HG03460 (cell line): Measurements from ENCODE around the gene SUMO2.
"Not testable (repeated sequence)": the region's sequence is repeated elsewhere in the genome, so short reads cannot be mapped to it uniquely, and the experiment has no call there.

ENCODE experiments used
- ATAC-seq: cut with Tn5 transposase; IDR thresholded peaks from one replicate; pipeline ENCODE4 v1.9.1; 2021; ENCODE audit not compliant: unreplicated experiment

The SUMO2 gene

GRCh38 chr17:75146592-75146991 lies 36.2 kb downstream of the SUMO2 start:
- ATAC-seq, result no peak

- ATAC-seq, result no peak
Measured at GRCh38 chr17:75144816-75145512, 37.8 kb downstream of the SUMO2 start.

- no peak for ATAC-seq
Measured at GRCh38 chr17:75142236-75142971, 40.4 kb downstream of the SUMO2 start.

DNA sequence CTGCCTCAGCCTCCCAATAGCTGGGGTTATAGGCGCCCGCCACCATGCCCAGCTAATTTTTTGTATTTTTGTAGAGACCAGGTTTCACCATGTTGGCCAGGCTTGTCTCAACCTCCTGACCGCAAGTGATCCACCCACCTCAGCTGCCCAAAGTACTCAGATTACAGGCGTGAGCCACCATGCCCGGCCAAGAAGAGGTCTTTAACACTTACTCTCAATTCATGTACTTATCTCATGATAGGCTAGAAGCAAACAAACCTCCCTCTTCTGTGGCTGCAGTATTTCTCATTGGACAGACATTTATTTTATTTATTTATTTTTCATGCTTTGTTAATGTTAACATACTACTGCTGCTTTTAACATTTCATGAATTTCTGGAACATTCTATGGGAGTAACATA lies 44.2 kb downstream of the SUMO2 start:
- ATAC-seq, result no peak

DNA sequence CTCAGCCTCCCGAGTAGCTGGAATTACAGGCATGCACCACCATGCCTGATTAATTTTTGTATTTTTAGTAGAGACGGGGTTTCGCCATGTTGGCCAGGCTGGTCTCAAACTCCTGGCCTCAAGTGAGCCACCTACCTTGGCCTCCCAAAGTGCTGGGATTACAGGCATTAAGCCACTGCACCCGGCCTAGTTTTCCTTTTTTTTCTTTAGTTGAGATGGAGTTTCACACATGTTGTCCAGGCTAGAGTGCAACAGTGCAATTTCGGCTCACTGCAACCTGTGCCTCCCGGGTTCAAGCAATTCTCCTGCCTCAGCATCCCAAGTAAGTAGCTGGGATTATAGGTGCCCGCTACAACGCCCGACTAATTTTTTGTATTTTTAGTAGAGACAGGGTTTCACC lies 45.0 kb downstream of the SUMO2 start:
- ATAC-seq, result not testable (repeated sequence)

DNA sequence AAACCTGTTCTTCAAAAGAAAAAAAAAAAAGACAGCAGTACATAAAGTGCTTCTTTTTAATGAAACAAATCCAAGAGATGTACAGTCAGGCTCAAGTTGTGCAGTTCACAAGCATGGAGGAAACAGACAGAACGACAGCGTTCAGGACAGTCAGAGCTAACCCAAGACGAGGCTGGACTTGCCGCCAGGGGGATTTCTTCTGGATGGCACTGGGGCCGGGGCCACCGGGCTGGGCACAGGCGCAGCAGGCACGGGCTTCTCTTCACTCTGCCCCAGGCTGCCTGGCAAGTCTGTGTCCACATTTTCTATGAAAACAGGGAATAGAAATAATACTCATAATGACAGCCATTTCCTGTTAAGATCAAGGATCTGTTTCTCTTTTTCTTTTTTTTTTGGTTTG lies 46.8 kb downstream of the SUMO2 start:
- no peak for ATAC-seq

DNA sequence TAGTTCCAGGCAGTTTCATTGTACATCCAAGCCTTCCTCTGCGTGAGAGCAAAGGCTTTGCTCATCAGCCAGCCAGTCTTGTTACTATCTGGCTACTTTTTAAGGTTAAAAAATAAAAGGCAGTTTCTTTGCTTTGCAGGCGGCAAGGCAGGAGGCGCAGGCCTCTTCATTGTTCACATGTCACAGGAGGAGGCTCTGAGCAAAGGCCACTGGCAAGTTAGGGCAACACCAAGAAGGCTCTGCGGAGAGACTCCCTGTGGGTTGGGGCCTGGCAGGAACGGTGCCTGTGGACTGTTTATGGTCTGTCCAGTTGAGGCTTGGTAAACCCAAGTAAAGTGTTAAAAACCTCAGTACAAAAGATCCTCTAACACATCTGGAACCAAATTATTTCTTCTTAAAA lies 47.3 kb downstream of the SUMO2 start:
- ATAC-seq, result no peak

DNA sequence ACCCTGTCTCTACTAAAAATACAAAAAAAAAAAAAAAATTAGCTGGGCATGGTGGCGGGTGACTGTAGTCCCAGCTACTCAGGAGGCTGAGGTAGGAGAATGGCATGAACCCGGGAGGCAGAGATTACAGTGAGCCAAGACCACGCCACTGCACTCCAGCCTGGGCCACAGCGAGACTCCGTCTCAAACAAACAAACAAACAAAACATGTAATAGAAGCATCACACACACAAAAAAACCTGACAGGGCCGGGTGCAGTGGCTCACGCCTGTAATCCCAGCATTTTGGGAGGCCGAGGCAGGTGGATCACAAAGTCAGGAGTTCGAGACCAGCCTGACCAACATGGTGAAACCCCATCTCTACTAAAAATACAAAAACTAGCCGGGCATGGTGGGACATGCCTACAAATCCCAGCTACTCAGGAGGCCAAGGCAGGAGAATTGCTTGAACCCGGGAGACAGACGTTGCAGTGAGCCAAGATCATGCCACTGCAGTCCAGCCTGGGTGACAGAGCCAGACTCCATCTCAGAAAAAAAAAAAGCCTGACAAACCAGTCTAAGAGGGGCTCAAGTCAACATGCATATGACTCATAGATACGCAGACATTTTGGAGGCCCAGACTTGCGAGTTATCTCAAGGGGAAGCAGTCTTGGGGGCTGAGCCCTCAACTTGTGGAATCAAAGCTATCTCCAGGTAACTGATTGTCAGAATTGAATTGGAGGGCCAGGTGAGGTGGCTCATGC lies 49.0 kb downstream of the SUMO2 start:
- ATAC-seq, result not testable (repeated sequence)

GRCh38 chr17:75133001-75133400 lies 49.8 kb downstream of the SUMO2 start:
- ATAC-seq, result no peak

DNA sequence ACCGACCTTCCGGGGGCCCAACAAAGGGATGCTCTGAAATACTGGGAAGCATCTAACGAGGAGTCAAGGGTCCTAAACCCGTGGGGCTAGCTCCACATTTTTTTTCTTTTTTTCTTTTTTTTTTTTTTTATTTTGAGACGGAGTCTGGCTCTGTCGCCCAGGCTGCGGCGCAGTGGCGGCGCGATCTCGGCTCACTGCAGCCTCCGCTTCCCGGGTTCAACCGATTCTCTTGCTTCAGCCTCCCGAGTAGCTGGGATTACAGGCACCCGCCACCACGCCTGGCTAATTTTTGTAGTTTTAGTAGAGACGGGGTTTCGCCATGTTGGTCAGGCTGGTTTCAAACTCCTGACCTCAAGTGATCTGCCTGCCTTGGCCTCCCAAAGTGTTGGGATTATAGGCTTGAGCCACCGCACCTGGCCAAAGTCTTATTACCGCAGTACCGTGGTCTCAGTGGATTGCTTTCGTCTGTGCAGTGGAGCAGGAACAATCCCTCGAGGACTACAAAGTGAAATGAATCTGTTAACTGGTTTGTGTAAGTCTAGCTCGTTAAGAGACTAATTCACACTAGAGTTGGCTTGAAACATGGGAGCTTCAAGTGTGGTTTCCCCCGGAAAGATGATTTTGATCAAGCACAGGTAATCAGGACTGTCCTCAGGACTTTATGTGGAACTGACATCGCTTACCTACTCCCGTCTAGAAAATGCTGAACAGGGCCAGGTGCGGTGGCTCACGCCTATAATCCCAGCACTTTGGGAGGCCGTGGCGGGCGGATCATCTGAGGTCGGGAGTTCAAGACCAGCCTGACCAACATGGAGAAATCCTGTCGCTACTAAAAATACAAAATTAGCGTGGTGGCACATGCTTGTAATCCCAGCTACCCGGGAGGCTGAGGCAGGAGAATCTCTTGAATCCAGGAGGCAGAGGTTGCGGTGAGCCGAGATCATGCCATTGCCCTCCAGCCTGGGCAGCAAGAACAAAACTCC lies 50.5 kb downstream of the SUMO2 start:
- not testable (repeated sequence) for ATAC-seq

- ATAC-seq, result peak; percentile 80
Measured at GRCh38 chr17:75131278-75132017, 51.3 kb downstream of the SUMO2 start, which contains the start of gene NT5C. NT5C (minus strand) TSS chr17:75131742; CDS start chr17:75131707, 35 bp downstream.

DNA sequence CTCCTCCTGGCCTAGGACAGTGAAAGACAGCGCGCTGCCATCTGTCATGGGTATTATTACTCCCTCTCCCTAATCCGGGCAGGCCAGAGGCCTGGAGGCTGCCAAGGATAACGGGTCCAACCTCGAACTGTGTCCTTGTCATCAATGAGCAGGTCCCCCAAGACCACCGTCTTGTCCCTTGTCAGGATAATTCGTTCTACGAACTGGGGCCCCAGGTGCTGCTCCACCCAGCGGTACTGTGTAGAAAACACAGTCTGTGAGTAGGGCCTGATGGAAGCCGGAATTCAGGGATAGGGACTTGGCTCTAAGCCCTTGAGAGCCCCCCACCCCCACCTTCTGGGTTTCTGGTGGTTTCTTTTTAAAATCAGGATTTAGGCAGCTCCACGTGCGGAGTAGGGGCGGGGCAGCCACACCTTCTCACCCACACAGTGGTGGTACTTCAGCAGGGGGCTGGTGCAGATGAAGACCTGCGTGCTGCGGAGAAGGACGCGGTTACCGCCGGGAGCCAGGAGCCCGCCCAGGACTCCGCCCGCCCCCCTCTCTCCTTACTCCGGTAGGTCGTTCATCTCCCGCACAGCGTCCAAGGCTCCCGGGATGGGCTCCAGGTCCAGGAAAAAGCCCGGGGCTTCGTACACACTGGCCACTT lies 52.0 kb downstream of the SUMO2 start:
- peak; percentile 12 for ATAC-seq

GRCh38 chr17:75130059-75130631 lies 52.6 kb downstream of the SUMO2 start:
- ATAC-seq, result no peak

DNA sequence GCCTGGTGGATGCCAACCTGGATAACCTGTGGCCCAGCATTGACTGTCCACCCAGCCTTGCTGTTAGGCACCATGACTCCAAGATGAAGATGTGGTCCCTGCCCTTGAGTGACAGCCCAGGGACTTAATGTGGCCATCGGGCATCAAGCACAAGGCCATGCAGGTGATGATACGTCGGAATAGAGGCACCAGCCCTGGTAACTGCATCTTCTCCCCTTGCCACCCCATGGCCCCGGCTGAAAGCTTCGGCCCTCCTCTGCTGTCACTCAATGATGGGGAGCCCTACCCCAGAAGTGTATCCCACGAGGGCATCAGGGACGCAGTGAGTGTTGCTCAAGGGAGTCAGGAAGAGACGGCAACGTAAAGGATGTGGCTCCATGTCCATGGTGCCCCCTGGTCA lies 53.2 kb downstream of the SUMO2 start:
- ATAC-seq, result no peak

GRCh38 chr17:75128694-75129505 lies 53.9 kb downstream of the SUMO2 start:
- ATAC-seq, result no peak

DNA sequence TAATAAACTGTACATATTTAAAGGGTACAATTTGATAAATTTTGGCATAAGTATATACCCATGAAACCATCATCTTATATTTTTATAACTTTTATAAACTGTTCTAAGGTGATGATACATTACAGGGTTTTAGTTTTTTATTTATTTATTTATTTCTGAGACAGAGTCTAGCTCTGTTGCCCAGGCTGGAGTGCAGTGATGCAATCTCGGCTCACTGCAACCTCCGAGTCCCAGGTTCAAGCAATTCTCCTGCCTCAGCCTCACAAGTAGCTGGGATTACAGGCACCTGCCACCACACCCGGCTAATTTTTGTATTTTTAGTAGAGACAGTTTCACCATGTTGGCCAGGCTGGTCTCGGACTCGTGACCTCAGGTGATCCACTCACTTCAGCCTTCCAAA lies 54.8 kb downstream of the SUMO2 start:
- ATAC-seq, result not testable (repeated sequence)

DNA sequence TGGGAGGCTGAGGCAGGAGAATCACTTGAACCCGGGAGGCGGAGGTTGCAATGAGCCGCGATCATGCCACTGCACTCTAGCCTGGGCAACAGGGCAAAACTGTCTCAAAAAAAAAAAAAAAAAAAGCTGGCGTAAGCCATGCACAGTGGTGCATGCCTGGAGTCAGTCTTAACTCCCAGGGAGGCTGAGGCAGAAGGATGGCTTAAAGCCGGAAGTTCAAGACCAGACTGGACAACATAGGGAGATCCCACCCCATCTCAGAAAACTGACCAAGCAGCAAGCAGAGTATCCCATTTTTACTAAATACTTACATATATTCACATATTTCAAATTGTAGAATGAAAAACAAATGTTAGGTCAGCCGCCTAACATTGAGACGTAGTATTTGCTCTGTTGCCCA lies 55.8 kb downstream of the SUMO2 start:
- ATAC-seq, result no peak

DNA sequence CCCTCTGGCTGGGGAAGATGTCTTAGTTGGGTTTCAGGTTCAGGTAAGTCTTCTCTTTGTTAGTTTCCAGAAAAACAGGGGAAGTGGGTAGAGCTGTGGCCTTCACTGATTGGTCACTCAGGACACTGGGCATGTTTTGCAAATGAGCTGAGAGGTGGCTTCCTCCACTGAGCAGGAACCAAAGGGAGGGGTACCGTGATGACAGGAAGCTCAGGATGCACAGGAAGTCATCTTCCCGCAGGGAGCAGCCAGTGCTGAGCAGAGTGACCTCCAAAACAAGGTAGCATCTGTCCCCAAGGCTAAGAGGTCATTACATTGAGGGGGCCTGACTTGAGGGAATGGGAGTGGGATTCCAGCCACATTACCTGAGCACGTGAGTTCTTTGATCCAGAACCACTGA lies 56.8 kb downstream of the SUMO2 start:
- no peak for ATAC-seq
